GM06990 (cell line): ENCODE data around the gene ITM2C.

Experiments used
- DNase-seq: peaks from one replicate; pipeline ENCODE4 v3.0.0-alpha.2; 2011; ENCODE audit not compliant: insufficient read length; ENCODE audit errors: extremely low read depth
- H3K27me3 ChIP-seq: replicated peaks from 2 replicates; pipeline ENCODE4 v1.6.0; 2011; ENCODE audit warnings: low read length; ENCODE audit not compliant: control insufficient read depth, insufficient read depth
- H3K36me3 ChIP-seq: 2 replicates; pipeline ENCODE4 v1.5.1; 2011; ENCODE audit warnings: low read length; ENCODE audit not compliant: control insufficient read depth, insufficient read depth
- H3K4me3 ChIP-seq: replicated peaks from 2 replicates; pipeline ENCODE4 v1.5.1; 2011; ENCODE audit warnings: low read depth, mild to moderate bottlenecking, control low read depth, low read length
- CTCF ChIP-seq: IDR thresholded peaks from 2 replicates; pipeline ENCODE4 v1.5.1; 2011; ENCODE audit warnings: low read length, control low read depth, mild to moderate bottlenecking, inconsistent platforms; ENCODE audit not compliant: insufficient read depth, poor library complexity, severe bottlenecking

The ITM2C gene

GRCh38 chr2:230879891-230880290 is 15.1 kb downstream of the ITM2C start:
- TF ChIP-seq CTCF: no peak
- H3K4me3 ChIP-seq: no peak overlapping the region
- DNase-seq: no peak
- no peaks in the 10 kb centered on the region for H3K27me3 ChIP-seq
- peaks cover 25% of the 10 kb centered on the region for H3K36me3 ChIP-seq

DNA sequence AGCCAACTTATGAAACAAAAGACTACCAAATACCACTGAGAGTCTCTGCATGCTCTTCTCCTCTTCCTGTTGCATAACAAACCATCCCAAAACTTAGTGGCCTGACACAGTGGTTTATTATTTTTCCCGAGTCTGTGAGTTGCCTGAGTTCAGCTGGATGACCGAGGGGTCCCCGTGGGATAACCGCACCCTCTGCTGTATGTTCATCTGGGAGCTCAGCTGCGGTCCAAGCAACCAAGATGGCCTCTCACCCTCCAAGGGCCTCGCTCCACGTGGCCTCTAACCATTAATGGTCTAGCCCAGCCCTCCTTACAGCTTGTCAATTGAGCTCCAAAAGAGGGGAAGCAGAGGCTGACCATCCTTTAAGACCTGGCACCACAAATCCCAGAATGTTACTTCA is 17.1 kb downstream of the ITM2C start:
- Histone ChIP-seq H3K4me3 (no peak overlapping the region), H3K27me3 (no peaks in the 10 kb centered on the region), H3K36me3 (peaks cover 14% of the 10 kb centered on the region)
- no peak for DNase-seq
- TF ChIP-seq CTCF: no peak

GRCh38 chr2:230885463-230886130 is 20.9 kb downstream of the ITM2C start:
- TF ChIP-seq CTCF: no peak
- Histone ChIP-seq H3K27me3 (no peaks in the 10 kb centered on the region), H3K4me3 (no peak overlapping the region), H3K36me3 (no peaks in the 10 kb centered on the region)
- DNase-seq: no peak

DNA sequence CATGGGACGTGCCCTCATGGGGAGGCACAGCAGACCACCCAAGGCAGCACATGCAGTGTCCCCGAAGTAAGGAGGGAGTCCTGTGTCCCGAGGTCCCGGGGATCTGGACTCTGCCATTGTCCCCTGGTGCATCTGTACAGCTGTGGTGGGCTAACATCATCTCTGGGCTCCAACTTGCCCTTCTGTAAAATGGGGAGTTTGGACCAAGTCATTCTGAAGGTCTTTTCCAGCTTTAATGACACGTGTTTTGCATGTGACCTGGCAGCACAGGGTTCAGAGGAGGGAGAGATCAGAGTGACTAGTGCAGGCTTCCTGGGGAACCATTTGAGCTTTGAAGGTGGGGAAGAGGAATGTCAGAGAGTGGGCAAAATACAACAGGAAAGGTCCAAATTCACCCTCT is 21.5 kb downstream of the ITM2C start:
- Histone ChIP-seq H3K4me3 (no peak overlapping the region), H3K27me3 (no peaks in the 10 kb centered on the region), H3K36me3 (no peaks in the 10 kb centered on the region)
- no peak for TF ChIP-seq CTCF
- DNase-seq: no peak

DNA sequence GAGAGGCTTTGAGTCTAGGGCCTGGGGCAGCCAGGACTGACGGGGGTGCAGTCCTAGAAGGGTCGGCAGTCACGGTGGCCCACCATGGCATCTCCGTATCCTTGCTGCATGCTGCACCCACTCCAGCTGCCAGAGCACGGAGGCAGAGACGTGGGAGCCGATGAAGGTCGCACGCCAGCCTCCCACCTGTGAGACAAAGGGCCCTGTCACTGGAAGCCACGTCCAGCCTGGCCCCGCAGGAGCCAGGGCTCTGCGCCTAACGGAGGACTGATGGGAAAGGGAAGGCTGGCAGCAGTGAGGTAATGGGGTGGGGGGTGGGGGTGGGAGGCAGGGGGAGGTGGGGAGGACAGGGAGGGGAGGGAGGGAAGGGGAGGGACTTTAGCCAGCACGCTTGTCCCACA is 21.9 kb downstream of the ITM2C start:
- Histone ChIP-seq H3K36me3 (no peaks in the 10 kb centered on the region), H3K4me3 (no peak overlapping the region), H3K27me3 (no peaks in the 10 kb centered on the region)
- no peak for TF ChIP-seq CTCF
- DNase-seq: no peak

- no peak for TF ChIP-seq CTCF
- no peak overlapping the region for H3K4me3 ChIP-seq
- DNase-seq: no peak
- H3K27me3 ChIP-seq: no peaks in the 10 kb centered on the region
- H3K36me3 ChIP-seq: no peaks in the 10 kb centered on the region
Observed at GRCh38 chr2:230887342-230887741, 22.6 kb downstream of the ITM2C start.
